Gastroesophageal sphincter (tissue), 4 donors: Measurements from ENCODE around the gene DSC3. TPM values are rescaled to one million over a fixed set of nuclear protein-coding genes. Genes with fewer than 3 reads are reported as not detected.

ENCODE experiments used
- ATAC-seq: fragments of 150-250 bp; one replicate; pipeline ENCODE4 v1.9.1; 2016; ENCODE audit warnings: mild to moderate bottlenecking, moderate library complexity
- H3K27ac ChIP-seq, 4 donors: fragments of 200-600 bp; sonication (generic) in 3 of 4; 1 replicate in 3 of 4; 2 replicates in 1 of 4; pipeline ENCODE4 v1.5.1; 2016 to 2019
- H3K27me3 ChIP-seq: fragments of 200-600 bp; sonication (generic); one replicate; pipeline ENCODE4 v1.5.1; 2019
- H3K36me3 ChIP-seq, 2 donors: fragments of 200-600 bp; sonication (generic); one replicate each; pipeline ENCODE4 v1.5.1; 2019; ENCODE audit warnings: control low read depth in 1 of 2
- H3K4me1 ChIP-seq, 3 donors: fragments of 200-600 bp; sonication (generic); 1 replicate in 2 of 3; 2 replicates in 1 of 3; pipeline ENCODE4 v1.5.1; 2016 to 2019; ENCODE audit warnings: control low read depth in 2 of 3
- H3K4me3 ChIP-seq, 2 donors: fragments of 200-600 bp; sonication (generic); one replicate each; pipeline ENCODE4 v1.5.1; 2019; ENCODE audit warnings: mild to moderate bottlenecking in 1 of 2, moderate library complexity in 1 of 2
- H3K9me3 ChIP-seq, 3 donors: fragments of 200-600 bp; sonication (generic); one replicate each; pipeline ENCODE4 v1.5.1; 2017 to 2019; ENCODE audit warnings: control low read depth in 2 of 3
- CTCF ChIP-seq, 4 experiments: fragments of 200-600 bp in 2 of 4; fragments of 450-650 bp in 2 of 4; sonication (generic) in 1 of 4; IDR thresholded peaks; one replicate each; pipeline ENCODE4 v1.5.1; 2017 to 2019; ENCODE audit warnings: antibody characterized with exemption in 4 of 4, mild to moderate bottlenecking in 2 of 4, moderate library complexity in 2 of 4
- EP300 ChIP-seq: sonication (generic); formaldehyde crosslinking; IDR thresholded peaks from one replicate; pipeline ENCODE4 v1.6.1; 2017; ENCODE audit warnings: antibody characterized with exemption, mild to moderate bottlenecking
- POLR2A ChIP-seq, 2 donors: fragments of 450-650 bp; IDR thresholded peaks; one replicate each; pipeline ENCODE4 v1.6.1; 2017; ENCODE audit warnings: antibody characterized with exemption in 2 of 2, mild to moderate bottlenecking in 2 of 2, moderate library complexity in 1 of 2
- POLR2AphosphoS5 ChIP-seq: sonication (generic); formaldehyde crosslinking; IDR thresholded peaks from one replicate; pipeline ENCODE4 v1.6.1; 2017; ENCODE audit warnings: antibody characterized with exemption
- WGBS, 2 donors: methylation state at CpG; one replicate each; pipeline ENCODE4 v1.1.5; 2018; ENCODE audit warnings: low coverage in 1 of 2; 5-methylcytosine and 5-hydroxymethylcytosine counted together
- total RNA-seq, 4 donors: library from RNA; depleted of rRNA; stranded (reverse); fragments of >200 nt; gene quantifications; one replicate each; pipeline ENCODE4 v1.1.0, GENCODE V29; 2016

Gene DSC3
- total RNA-seq, 4 donors from 2014 or later = 0.27 to 17.1 (median 0.51) TPM

DNA sequence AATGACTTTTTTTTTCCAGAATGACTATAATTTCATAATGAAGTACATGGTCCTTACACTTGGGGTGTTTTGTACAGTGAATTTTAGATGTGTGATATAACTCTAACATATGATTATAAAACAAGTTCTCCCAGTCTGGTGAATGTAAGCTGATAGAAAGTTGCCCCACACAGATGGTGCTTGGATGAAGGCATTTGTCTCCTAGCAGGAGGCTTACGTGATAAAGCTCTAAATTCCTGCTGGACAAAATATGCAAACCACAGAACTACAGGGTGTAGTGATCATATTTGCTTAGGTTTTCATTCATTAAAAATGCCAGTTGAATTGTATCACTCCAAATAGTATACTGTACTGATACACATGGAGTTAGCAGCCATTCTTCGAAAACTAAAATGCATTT is 85.5 kb downstream of the DSC3 start:
- Histone ChIP-seq H3K4me3 (no peak overlapping the region), H3K36me3 (no peaks in the 10 kb centered on the region), H3K9me3 (no peaks in the 10 kb centered on the region), H3K27me3 (no peaks in the 10 kb centered on the region), H3K27ac (no peak overlapping the region), H3K4me1 (no peaks in the 10 kb centered on the region)
- TF ChIP-seq POLR2A (IDR thresholded peaks at IDR 0.05) (no peak), EP300 (no peak), POLR2AphosphoS5 (no peak), CTCF (IDR thresholded peaks at IDR 0.05) (no peak)
- 41 to 80% methylated on average over 2 of the region's 2 CpGs for WGBS, 2 donors
- ATAC-seq = no peak

DNA sequence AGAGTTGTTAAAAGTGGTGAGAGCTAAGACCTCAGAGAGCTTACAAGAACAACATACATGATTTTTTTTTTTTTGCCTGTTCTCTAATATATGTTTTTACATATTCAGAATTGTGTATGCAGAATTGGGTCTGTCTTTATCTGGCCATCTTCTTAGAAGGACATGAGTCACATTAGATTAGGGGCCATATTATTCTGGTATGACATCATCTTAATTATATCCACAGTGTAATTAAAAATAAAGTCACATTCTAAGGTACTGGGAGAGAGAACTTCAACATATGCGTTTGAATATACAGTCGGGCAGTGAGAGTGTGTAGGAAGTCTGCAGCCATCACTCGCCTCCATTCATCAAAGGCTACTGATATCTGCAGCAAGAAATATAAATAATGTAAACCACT is 88.3 kb downstream of the DSC3 start:
- Histone ChIP-seq H3K9me3 (no peaks in the 10 kb centered on the region), H3K27me3 (no peaks in the 10 kb centered on the region), H3K4me3 (no peak overlapping the region), H3K27ac (no peak overlapping the region), H3K4me1 (no peaks in the 10 kb centered on the region), H3K36me3 (no peaks in the 10 kb centered on the region)
- no peak for ATAC-seq
- 44 to 65% methylated on average over 3 of the region's 3 CpGs for WGBS, 2 donors
- no peak for TF ChIP-seq EP300
- no peak for TF ChIP-seq CTCF (IDR thresholded peaks at IDR 0.05)
- TF ChIP-seq POLR2A (IDR thresholded peaks at IDR 0.05) = no peak
- TF ChIP-seq POLR2AphosphoS5 = no peak

- no peak for ATAC-seq
Measured at GRCh38 chr18:30945761-30946160, 96.8 kb downstream of the DSC3 start.

DNA sequence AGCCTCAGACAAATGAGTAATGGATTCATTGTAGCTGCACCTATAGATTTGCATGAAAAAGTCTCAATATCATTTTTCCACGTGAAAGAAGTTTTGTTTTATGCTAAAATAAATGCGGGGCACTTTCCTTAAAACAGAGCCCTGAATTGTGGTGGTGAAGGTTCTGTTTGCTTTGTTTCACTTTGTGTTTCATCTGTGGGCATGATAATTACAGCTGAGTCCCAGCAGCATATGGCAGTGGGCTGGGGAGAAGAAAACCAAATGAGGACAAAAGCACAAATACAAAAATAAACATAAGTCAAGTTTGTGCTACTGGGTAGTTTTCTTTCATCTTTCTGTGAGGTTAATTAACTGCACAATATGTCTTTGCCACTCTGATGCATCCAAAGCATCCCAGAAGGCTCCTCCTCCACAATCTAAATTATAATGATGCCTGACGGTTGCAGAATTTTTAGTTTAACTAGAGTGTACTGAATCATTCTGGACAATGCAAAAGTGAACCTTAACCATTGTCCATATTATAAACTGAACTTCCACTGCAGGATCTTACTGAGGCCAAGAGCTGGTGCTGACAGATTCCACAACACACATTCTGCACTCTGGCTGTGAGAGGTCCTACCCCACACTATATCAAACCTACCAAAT is 97.6 kb downstream of the DSC3 start:
- no peak overlapping the region for H3K4me3 ChIP-seq
- no peaks in the 10 kb centered on the region for H3K4me1 ChIP-seq
- H3K27ac ChIP-seq = no peak overlapping the region
- peaks cover 0 to 26% (median 0%) of the 10 kb centered on the region in 3 donors for H3K9me3 ChIP-seq
- H3K36me3 ChIP-seq = no peaks in the 10 kb centered on the region
- no peaks in the 10 kb centered on the region for H3K27me3 ChIP-seq
- no peak for ATAC-seq
- TF ChIP-seq EP300 (no peak), CTCF (IDR thresholded peaks at IDR 0.05) (no peak), POLR2AphosphoS5 (no peak), POLR2A (IDR thresholded peaks at IDR 0.05) (no peak)
- 34 to 48% methylated on average over 3 of the region's 3 CpGs for WGBS, 2 donors

More at GRCh38 chr18:30945761-30946160, 96.8 kb downstream of the DSC3 start:
- Histone ChIP-seq H3K27me3 (no peaks in the 10 kb centered on the region), H3K4me1 (no peaks in the 10 kb centered on the region), H3K9me3 (peaks cover 0 to 19% (median 0%) of the 10 kb centered on the region in 3 donors), H3K4me3 (no peak overlapping the region), H3K27ac (no peak overlapping the region), H3K36me3 (no peaks in the 10 kb centered on the region)
- WGBS, 2 donors = 74 to 100% methylated on average over 1 to 8 of the region's 8 CpGs
- TF ChIP-seq POLR2A (IDR thresholded peaks at IDR 0.05) (no peak), CTCF (IDR thresholded peaks at IDR 0.05) (no peak), EP300 (no peak), POLR2AphosphoS5 (no peak)

- no peaks in the 10 kb centered on the region for H3K27me3 ChIP-seq
- TF ChIP-seq CTCF (IDR thresholded peaks at IDR 0.05) (no peak), POLR2AphosphoS5 (no peak)
Measured at GRCh38 chr18:30940952-30941539, 101.5 kb downstream of the DSC3 start.

More at GRCh38 chr18:30940952-30941539, 101.5 kb downstream of the DSC3 start:
- H3K27ac ChIP-seq = no peak overlapping the region
- H3K9me3 ChIP-seq = peaks cover 0 to 26% (median 0%) of the 10 kb centered on the region in 3 donors
- H3K4me1 ChIP-seq = no peaks in the 10 kb centered on the region
- no peaks in the 10 kb centered on the region for H3K36me3 ChIP-seq
- no peak overlapping the region for H3K4me3 ChIP-seq
- no peak for ATAC-seq
